Measurements from ENCODE around the gene CEP85L.

DNA sequence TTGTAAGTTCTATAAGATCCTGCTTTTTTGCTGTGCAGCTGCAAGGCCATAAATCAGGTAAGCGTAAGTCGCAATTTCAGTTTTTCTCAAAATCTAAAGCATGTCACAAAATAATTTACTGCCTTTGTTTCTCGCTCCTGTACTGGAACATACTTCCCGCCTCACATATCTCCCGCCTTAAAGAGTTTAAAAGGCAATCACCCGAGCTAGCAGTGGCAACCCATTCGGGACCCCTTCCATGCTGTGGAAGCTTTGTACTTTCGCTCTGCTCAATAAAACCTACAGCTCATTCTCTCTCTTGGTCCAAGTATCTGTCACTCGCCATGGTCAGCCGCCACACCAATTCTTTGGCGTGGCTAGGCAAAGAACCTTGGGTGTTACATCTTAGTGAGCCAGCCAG is 34.0 kb downstream of the CEP85L start:
- TF ChIP-seq, protein P1, sequence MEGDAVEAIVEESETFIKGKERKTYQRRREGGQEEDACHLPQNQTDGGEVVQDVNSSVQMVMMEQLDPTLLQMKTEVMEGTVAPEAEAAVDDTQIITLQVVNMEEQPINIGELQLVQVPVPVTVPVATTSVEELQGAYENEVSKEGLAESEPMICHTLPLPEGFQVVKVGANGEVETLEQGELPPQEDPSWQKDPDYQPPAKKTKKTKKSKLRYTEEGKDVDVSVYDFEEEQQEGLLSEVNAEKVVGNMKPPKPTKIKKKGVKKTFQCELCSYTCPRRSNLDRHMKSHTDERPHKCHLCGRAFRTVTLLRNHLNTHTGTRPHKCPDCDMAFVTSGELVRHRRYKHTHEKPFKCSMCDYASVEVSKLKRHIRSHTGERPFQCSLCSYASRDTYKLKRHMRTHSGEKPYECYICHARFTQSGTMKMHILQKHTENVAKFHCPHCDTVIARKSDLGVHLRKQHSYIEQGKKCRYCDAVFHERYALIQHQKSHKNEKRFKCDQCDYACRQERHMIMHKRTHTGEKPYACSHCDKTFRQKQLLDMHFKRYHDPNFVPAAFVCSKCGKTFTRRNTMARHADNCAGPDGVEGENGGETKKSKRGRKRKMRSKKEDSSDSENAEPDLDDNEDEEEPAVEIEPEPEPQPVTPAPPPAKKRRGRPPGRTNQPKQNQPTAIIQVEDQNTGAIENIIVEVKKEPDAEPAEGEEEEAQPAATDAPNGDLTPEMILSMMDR (IDR thresholded peaks at IDR 0.05): no peak
- no peak for TF ChIP-seq EZH2phosphoT487 (IDR thresholded peaks at IDR 0.05)
